ENCODE measurements around the gene GPC1.

- TF ChIP-seq CTCF (IDR thresholded peaks at IDR 0.05) (no peak), EP300 (IDR thresholded peaks at IDR 0.05) (no peak)
Observed at GRCh38 chr2:240401781-240402551, 33.5 kb upstream of the GPC1 start.

Measured in tibial nerve (tissue), 4 donors.